ENCODE results near the gene PGM2L1. TPM values are rescaled to one million over a fixed set of nuclear protein-coding genes. Genes with fewer than 3 reads are reported as not detected.

Gene PGM2L1
- total RNA-seq, 3 donors from 2014 or later (not counting 1 experiment from before 2014, with no cell fraction given), result 4.4 to 8.0 (median 6.6) TPM

DNA sequence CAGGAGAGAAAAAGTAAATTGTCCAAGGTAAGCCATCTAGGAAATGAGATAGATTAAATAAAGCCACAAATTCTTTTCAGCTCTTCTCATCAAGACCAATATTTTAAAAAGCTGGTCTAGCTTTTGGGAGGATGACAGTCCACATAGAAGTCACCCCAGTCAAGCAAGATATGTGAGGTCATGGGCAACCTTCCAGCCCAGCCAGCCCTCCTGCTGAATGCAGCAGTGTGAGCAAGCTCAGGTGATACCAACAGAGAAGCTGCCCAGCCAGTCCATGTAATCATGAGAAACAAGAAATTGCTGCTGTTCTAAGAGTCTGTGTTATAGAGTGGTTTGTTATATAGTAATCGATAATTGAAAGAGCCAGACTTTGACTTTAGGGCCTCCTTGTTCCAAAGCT is 40.4 kb upstream of the PGM2L1 start:
- H3K4me1 ChIP-seq (ENCODE audit: control insufficient read depth, insufficient read depth, low read length), result no peaks in the 10 kb centered on the region
- H3K4me3 ChIP-seq (ENCODE audit: low read length), result no peak overlapping the region
- H3K36me3 Mint-ChIP-seq, result no peaks in the 10 kb centered on the region
- no peaks in the 10 kb centered on the region for H3K27me3 ChIP-seq (ENCODE audit: control insufficient read depth, insufficient read depth, low read length)
- H3K4me1 Mint-ChIP-seq, result peaks cover 0 to 5% of the 10 kb centered on the region in 2 donors
- H3K4me3 Mint-ChIP-seq, result no peak overlapping the region
- no peaks in the 10 kb centered on the region for H3K9me3 Mint-ChIP-seq
- TF ChIP-seq, protein P1, sequence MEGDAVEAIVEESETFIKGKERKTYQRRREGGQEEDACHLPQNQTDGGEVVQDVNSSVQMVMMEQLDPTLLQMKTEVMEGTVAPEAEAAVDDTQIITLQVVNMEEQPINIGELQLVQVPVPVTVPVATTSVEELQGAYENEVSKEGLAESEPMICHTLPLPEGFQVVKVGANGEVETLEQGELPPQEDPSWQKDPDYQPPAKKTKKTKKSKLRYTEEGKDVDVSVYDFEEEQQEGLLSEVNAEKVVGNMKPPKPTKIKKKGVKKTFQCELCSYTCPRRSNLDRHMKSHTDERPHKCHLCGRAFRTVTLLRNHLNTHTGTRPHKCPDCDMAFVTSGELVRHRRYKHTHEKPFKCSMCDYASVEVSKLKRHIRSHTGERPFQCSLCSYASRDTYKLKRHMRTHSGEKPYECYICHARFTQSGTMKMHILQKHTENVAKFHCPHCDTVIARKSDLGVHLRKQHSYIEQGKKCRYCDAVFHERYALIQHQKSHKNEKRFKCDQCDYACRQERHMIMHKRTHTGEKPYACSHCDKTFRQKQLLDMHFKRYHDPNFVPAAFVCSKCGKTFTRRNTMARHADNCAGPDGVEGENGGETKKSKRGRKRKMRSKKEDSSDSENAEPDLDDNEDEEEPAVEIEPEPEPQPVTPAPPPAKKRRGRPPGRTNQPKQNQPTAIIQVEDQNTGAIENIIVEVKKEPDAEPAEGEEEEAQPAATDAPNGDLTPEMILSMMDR (IDR thresholded peaks at IDR 0.05), result no peak
- no peaks in the 10 kb centered on the region for H3K9me3 ChIP-seq (ENCODE audit: control insufficient read depth, insufficient read depth, low read length)
- ATAC-seq (no peak), DNase-seq (no peak)
- H3K27ac Mint-ChIP-seq, result no peak overlapping the region
- intact Hi-C loops (cut with micrococcal nuclease), result no loop called here
- H3K27me3 Mint-ChIP-seq (ENCODE audit: low read depth in 2 of 2), result peaks cover 15 to 21% of the 10 kb centered on the region in 2 donors
- no peak overlapping the region for H3K27ac ChIP-seq (ENCODE audit: low read length)
- WGBS (ENCODE audit: insufficient coverage), result no CpG with 5 or more reads among the region's 1 CpG
- H3K36me3 ChIP-seq (ENCODE audit: control insufficient read depth, insufficient read depth, low read length), result no peaks in the 10 kb centered on the region

DNA sequence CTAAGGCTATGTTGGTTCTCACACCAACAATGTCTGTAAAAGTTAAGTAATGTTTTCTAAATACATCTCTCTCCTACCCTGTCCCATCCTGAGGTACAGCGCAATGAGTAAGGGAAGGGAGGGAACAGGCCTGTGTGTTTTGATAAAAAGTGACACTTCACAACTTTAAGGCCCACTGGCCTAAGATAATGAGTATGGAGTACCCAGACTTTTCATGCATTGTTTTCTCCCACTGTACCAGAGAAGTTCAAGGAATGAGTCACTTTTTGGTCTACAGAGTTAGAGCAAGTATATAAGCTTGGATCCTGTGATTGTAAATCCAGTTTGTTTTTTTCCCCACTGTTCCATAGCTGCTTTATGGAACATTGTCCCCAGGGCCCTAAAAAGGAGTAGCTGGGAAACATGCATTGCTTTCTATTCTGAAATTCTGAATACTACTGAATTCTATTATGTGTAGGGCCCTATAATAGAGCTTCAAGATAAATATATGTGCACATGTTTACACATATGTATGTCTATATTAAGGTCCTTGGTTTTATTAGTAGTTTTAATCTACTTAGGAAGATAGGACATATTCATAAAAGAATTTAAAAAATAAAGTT is 39.3 kb upstream of the PGM2L1 start:
- Mint-ChIP-seq H3K4me1 (peaks cover 0 to 5% of the 10 kb centered on the region in 2 donors), H3K27me3 (ENCODE audit: low read depth in 2 of 2) (peaks cover 16 to 19% of the 10 kb centered on the region in 2 donors), H3K9me3 (no peaks in the 10 kb centered on the region), H3K27ac (no peak overlapping the region), H3K36me3 (no peaks in the 10 kb centered on the region), H3K4me3 (no peak overlapping the region)
- DNase-seq, result no peak
- ATAC-seq, result no peak
- intact Hi-C loops (cut with micrococcal nuclease), result no loop called here
- Histone ChIP-seq H3K4me3 (ENCODE audit: low read length) (no peak overlapping the region), H3K27me3 (ENCODE audit: control insufficient read depth, insufficient read depth, low read length) (no peaks in the 10 kb centered on the region), H3K36me3 (ENCODE audit: control insufficient read depth, insufficient read depth, low read length) (no peaks in the 10 kb centered on the region), H3K9me3 (ENCODE audit: control insufficient read depth, insufficient read depth, low read length) (no peaks in the 10 kb centered on the region), H3K4me1 (ENCODE audit: control insufficient read depth, insufficient read depth, low read length) (no peaks in the 10 kb centered on the region), H3K27ac (ENCODE audit: low read length) (no peak overlapping the region)
- TF ChIP-seq, protein P1 (IDR thresholded peaks at IDR 0.05), result no peak
- no CpG with 5 or more reads among the region's 1 CpG for WGBS (ENCODE audit: insufficient coverage)

DNA sequence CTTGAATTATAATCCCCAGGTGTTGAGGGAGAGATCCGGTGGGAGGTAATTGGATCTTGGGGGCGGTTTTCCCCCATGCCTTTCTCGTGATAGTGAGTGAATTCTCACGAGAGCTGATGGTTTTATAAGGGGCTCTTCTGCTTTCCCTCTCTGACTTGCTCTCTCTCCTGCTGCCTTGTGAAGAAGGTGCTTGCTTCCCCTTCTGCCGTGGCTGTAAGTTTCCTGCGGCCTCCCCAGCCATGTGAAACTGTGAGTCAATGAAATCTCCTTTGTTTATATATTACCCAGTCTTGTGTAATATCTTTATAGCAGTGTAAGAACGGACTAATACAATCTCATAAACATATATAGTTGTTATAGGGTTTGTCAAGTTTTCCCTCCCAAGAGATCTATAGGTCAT is 36.3 kb upstream of the PGM2L1 start:
- Histone ChIP-seq H3K4me1 (ENCODE audit: control insufficient read depth, insufficient read depth, low read length) (no peaks in the 10 kb centered on the region), H3K36me3 (ENCODE audit: control insufficient read depth, insufficient read depth, low read length) (no peaks in the 10 kb centered on the region), H3K9me3 (ENCODE audit: control insufficient read depth, insufficient read depth, low read length) (no peaks in the 10 kb centered on the region), H3K27ac (ENCODE audit: low read length) (no peak overlapping the region), H3K4me3 (ENCODE audit: low read length) (no peak overlapping the region), H3K27me3 (ENCODE audit: control insufficient read depth, insufficient read depth, low read length) (no peaks in the 10 kb centered on the region)
- peaks cover 0 to 5% of the 10 kb centered on the region in 2 donors for H3K4me1 Mint-ChIP-seq
- H3K9me3 Mint-ChIP-seq, result no peaks in the 10 kb centered on the region
- 35% methylated on average over 5 of the region's 7 CpGs for WGBS (ENCODE audit: insufficient coverage)
- H3K27ac Mint-ChIP-seq, result no peak overlapping the region
- no peaks in the 10 kb centered on the region for H3K36me3 Mint-ChIP-seq
- DNase-seq (no peak), ATAC-seq (no peak)
- TF ChIP-seq, protein P1 (IDR thresholded peaks at IDR 0.05), result no peak
- peaks cover 16% of the 10 kb centered on the region in 2 donors for H3K27me3 Mint-ChIP-seq (ENCODE audit: low read depth in 2 of 2)
- intact Hi-C loops (cut with micrococcal nuclease), result no loop called here
- H3K4me3 Mint-ChIP-seq, result no peak overlapping the region

DNA sequence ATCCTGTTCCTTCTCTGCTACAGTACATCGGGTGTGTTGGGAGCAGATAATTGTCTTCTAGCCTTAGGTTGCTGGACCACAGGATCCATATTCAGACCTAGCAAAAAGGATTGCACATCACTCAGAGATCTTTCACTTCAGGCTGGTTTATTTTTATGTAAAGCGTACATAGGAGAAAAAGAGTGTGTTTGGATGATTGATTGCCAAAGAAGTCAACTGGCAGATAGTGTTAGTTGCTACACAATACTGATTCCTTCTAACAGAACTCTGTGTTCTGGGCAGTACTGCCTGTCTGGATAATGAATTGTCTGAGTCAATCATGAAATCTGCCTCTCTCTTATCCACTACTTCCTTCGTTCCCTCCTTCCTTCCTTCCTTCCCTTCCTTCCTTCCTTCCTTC is 31.0 kb upstream of the PGM2L1 start:
- DNase-seq, result no peak
- H3K4me1 Mint-ChIP-seq, result no peaks in the 10 kb centered on the region
- H3K4me3 Mint-ChIP-seq, result no peak overlapping the region
- no peaks in the 10 kb centered on the region for H3K36me3 ChIP-seq (ENCODE audit: control insufficient read depth, insufficient read depth, low read length)
- H3K4me3 ChIP-seq (ENCODE audit: low read length), result no peak overlapping the region
- H3K4me1 ChIP-seq (ENCODE audit: control insufficient read depth, insufficient read depth, low read length), result no peaks in the 10 kb centered on the region
- H3K27ac ChIP-seq (ENCODE audit: low read length), result no peak overlapping the region
- ATAC-seq, result no peak
- WGBS (ENCODE audit: insufficient coverage), result 92% methylated on average over 2 of the region's 3 CpGs
- intact Hi-C loops (cut with micrococcal nuclease), result no loop called here
- H3K27me3 ChIP-seq (ENCODE audit: control insufficient read depth, insufficient read depth, low read length), result no peaks in the 10 kb centered on the region
- H3K27ac Mint-ChIP-seq, result no peak overlapping the region
- H3K9me3 Mint-ChIP-seq, result no peaks in the 10 kb centered on the region
- TF ChIP-seq, protein P1 (IDR thresholded peaks at IDR 0.05), result no peak
- H3K27me3 Mint-ChIP-seq (ENCODE audit: low read depth in 2 of 2), result peaks cover 9 to 10% of the 10 kb centered on the region in 2 donors
- peaks cover 3% of the 10 kb centered on the region for H3K9me3 ChIP-seq (ENCODE audit: control insufficient read depth, insufficient read depth, low read length)
- no peaks in the 10 kb centered on the region for H3K36me3 Mint-ChIP-seq

Data from natural killer cell (primary cell).